Spleen (tissue), 7 donors: Measurements from ENCODE around the gene SLC39A11.

Experiments used
- CTCF ChIP-seq, 11 experiments: fragments of 200-600 bp in 7 of 11; fragments of 450-650 bp in 4 of 11; sonication (generic) in 4 of 11; IDR thresholded peaks in 8 of 11; conservative IDR thresholded peaks in 3 of 11; 1 replicate in 7 of 11; 2 replicates in 4 of 11; pipeline versions ENCODE4 v1.4.0 to v1.8.0; 2016 to 2021; ENCODE audit warnings: antibody characterized with exemption in 11 of 11, inconsistent platforms in 4 of 11, mild to moderate bottlenecking in 1 of 11
- POLR2AphosphoS5 ChIP-seq, 3 donors: sonication (generic); formaldehyde crosslinking; IDR thresholded peaks; one replicate each; pipeline ENCODE4 v1.5.1; 2017; ENCODE audit warnings: antibody characterized with exemption in 3 of 3
- donor health status: DM: no; HTN: no; CAD: no; lungs with moderate emphysema.
- donor health status: DM: no; HTN: no; CAD: no.
- donor health status: DM: no; HTN: no; CAD: no.

- TF ChIP-seq CTCF (IDR thresholded peaks at IDR 0.05 in 8 of 11, conservative IDR thresholded peaks at IDR 0.05 in 3 of 11) (no peak), POLR2AphosphoS5 (IDR thresholded peaks at IDR 0.05) (no peak)
These were observed 252.5 kb downstream of the SLC39A11 start for GRCh38 chr17:72840019-72840418.
